ENCODE data around the gene SRPX2. TPM values are rescaled to one million over a fixed set of nuclear protein-coding genes. Genes with fewer than 3 reads are reported as not detected.

The SRPX2 gene
- total RNA-seq, 1 experiment from 2014 or later = 2.4 TPM

DNA sequence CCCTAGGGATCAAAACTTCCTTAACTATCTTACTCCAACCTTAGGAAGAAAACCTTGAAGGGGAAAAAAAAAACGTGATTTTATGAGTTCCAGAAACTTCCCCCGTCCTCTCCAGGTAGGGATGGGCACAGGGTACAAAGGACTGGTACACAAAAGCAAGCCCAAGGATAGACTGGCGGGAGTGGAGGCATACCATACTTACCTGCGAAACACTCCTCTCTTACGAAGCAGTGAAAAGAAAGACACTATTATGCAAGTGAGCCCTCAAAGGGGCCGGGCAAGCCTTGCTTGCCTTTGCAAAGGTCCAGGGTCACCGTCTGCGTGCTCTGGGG is 8.0 kb upstream of the SRPX2 start:
- ChIA-PET CTCF (interaction anchor here (1.8 kb wide), 1 partner anchor 9 kb away, joined by 11 read pairs; no protein-coding TSS in a partner anchor), POLR2A (no interaction called here), RAD21 (ENCODE audit: low non-redundant PET in 1 of 2, low total read pairs in 2 of 2, uncharacterized antibody in 2 of 2, unreplicated experiment in 2 of 2) (interaction anchor here in 1 of 2 experiments (0.6 kb wide), 1 partner anchor 34 kb away, joined by 3 read pairs; no protein-coding TSS in a partner anchor)
- Histone ChIP-seq H3K79me2 (ENCODE audit: insufficient read depth, low read length) (no peaks in the 10 kb centered on the region), H3K27ac (ENCODE audit: low read depth, low read length) (peak overlapping the region; percentile 52; the same call in 1 of the 2 replicates), H3K4me2 (ENCODE audit: low read length) (peak overlapping the region; percentile 75), H3K9me2 (ENCODE audit: insufficient read depth) (no peaks in the 10 kb centered on the region), H4K20me1 (ENCODE audit: insufficient read depth) (no peaks in the 10 kb centered on the region), H3K4me1 (ENCODE audit: control insufficient read depth in 1 of 2, insufficient read depth in 2 of 2, low read length in 2 of 2) (peaks cover 0 to 8% of the 10 kb centered on the region in 2 experiments; a peak in 1 of 4 replicates), H3K9ac (ENCODE audit: low read length) (peak overlapping the region; percentile 77), H3K36me3 (ENCODE audit: control insufficient read depth in 1 of 2, insufficient read depth in 2 of 2, low read length in 2 of 2) (no peaks in the 10 kb centered on the region; a peak in 2 of 4 replicates), H3K4me3 (replicated peaks in 1 of 2; ENCODE audit: low read depth in 1 of 2, low read length in 2 of 2) (peak overlapping the region; percentile 61 to 66), H2AFZ (ENCODE audit: low read depth, low read length, poor library complexity, severe bottlenecking) (no peak overlapping the region), H3K9me3 (ENCODE audit: control insufficient read depth in 1 of 2, insufficient read depth in 1 of 2, low read depth in 1 of 2, low read length in 2 of 2) (no peaks in the 10 kb centered on the region), H3K27me3 (ENCODE audit: insufficient read depth, low read length) (no peaks in the 10 kb centered on the region)
- peak; percentile 30 for ATAC-seq
- no peak for DNase-seq (ENCODE audit: low read depth, low spot score)
- TF ChIP-seq CEBPB (IDR thresholded peaks at IDR 0.05; ENCODE audit: low read depth) (no peak), EGR1 (IDR thresholded peaks at IDR 0.05; ENCODE audit: low read depth) (no peak), JUND (IDR thresholded peaks at IDR 0.05) (no peak), RAD21 (IDR thresholded peaks at IDR 0.05; ENCODE audit: low read depth) (no peak), ELF1 (IDR thresholded peaks at IDR 0.05; ENCODE audit: borderline replicate concordance, low read depth) (no peak), EZH2 (IDR thresholded peaks at IDR 0.05) (no peak), SIN3A (IDR thresholded peaks at IDR 0.05; ENCODE audit: low read depth) (no peak), SP1 (IDR thresholded peaks at IDR 0.05; ENCODE audit: low read depth) (no peak), ZNF274 (IDR thresholded peaks at IDR 0.05; ENCODE audit: low read depth, low read length) (no peak)
- TF ChIP-seq, protein P1, sequence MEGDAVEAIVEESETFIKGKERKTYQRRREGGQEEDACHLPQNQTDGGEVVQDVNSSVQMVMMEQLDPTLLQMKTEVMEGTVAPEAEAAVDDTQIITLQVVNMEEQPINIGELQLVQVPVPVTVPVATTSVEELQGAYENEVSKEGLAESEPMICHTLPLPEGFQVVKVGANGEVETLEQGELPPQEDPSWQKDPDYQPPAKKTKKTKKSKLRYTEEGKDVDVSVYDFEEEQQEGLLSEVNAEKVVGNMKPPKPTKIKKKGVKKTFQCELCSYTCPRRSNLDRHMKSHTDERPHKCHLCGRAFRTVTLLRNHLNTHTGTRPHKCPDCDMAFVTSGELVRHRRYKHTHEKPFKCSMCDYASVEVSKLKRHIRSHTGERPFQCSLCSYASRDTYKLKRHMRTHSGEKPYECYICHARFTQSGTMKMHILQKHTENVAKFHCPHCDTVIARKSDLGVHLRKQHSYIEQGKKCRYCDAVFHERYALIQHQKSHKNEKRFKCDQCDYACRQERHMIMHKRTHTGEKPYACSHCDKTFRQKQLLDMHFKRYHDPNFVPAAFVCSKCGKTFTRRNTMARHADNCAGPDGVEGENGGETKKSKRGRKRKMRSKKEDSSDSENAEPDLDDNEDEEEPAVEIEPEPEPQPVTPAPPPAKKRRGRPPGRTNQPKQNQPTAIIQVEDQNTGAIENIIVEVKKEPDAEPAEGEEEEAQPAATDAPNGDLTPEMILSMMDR (IDR thresholded peaks at IDR 0.05 in 2 of 3, conservative IDR thresholded peaks at IDR 0.05 in 1 of 3; ENCODE audit: borderline replicate concordance in 1 of 3, insufficient read depth in 1 of 3, low read depth in 2 of 3, low read length in 2 of 3) = no peak
- TF ChIP-seq, protein P2, sequence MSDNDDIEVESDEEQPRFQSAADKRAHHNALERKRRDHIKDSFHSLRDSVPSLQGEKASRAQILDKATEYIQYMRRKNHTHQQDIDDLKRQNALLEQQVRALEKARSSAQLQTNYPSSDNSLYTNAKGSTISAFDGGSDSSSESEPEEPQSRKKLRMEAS (IDR thresholded peaks at IDR 0.05) = no peak
- no TSS peak for BruUV-seq (replicated peaks)
- intact Hi-C loops (cut with micrococcal nuclease) = no loop called here

Data from HCT116 (cell line).